ENCODE results near the gene SPRY4. TPM values are rescaled to one million over a fixed set of nuclear protein-coding genes. Genes with fewer than 3 reads are reported as not detected.
"Not testable (repeated sequence)": the region's sequence is repeated elsewhere in the genome, so short reads cannot be mapped to it uniquely, and the experiment has no call there.

Gene SPRY4
- total RNA-seq, 3 donors from 2014 or later, result 13.0 to 18.0 (median 14.5) TPM

- TF ChIP-seq POLR2A (IDR thresholded peaks at IDR 0.05) (no peak), CTCF (IDR thresholded peaks at IDR 0.05) (no peak), POLR2AphosphoS5 (IDR thresholded peaks at IDR 0.05) (no peak)
- intact Hi-C loops (cut with DNase I; ENCODE audit: low total_unique reads), result no loop called here
- H3K4me3 ChIP-seq, result no peak overlapping the region
Observed at GRCh38 chr5:142346706-142347105, 21.9 kb upstream of the SPRY4 start.

GRCh38 chr5:142344915-142345314 lies 20.1 kb upstream of the SPRY4 start:
- H3K36me3 ChIP-seq; DNase-seq (ENCODE audit: low spot score in 2 of 2); intact Hi-C loops (cut with DNase I; ENCODE audit: low total_unique reads); H3K4me3 ChIP-seq; H3K27ac ChIP-seq; H3K27me3 ChIP-seq; H3K4me1 ChIP-seq: not testable (repeated sequence)
- H3K9me3 ChIP-seq, result peaks cover 15 to 22% of the 10 kb centered on the region in 2 donors

More at GRCh38 chr5:142346706-142347105, 21.9 kb upstream of the SPRY4 start:
- Histone ChIP-seq H3K27me3 (no peaks in the 10 kb centered on the region), H3K27ac (no peak overlapping the region), H3K4me1 (no peaks in the 10 kb centered on the region), H3K36me3 (no peaks in the 10 kb centered on the region), H3K9me3 (peaks cover 15 to 22% of the 10 kb centered on the region in 2 donors)
- DNase-seq (ENCODE audit: low spot score in 2 of 2), result no peak

- no peaks in the 10 kb centered on the region for H3K27me3 ChIP-seq
- DNase-seq (ENCODE audit: low spot score in 2 of 2), result no peak
- no peaks in the 10 kb centered on the region for H3K36me3 ChIP-seq
- H3K9me3 ChIP-seq, result peaks cover 15 to 22% of the 10 kb centered on the region in 2 donors
- intact Hi-C loops (cut with DNase I; ENCODE audit: low total_unique reads), result no loop called here
- no peak for TF ChIP-seq POLR2A (IDR thresholded peaks at IDR 0.05)
- TF ChIP-seq CTCF (IDR thresholded peaks at IDR 0.05), result no peak
- TF ChIP-seq POLR2AphosphoS5 (IDR thresholded peaks at IDR 0.05), result no peak
- no peak overlapping the region for H3K4me3 ChIP-seq
- no peaks in the 10 kb centered on the region for H3K4me1 ChIP-seq
- H3K27ac ChIP-seq, result no peak overlapping the region
Observed at GRCh38 chr5:142343531-142343930, 18.7 kb upstream of the SPRY4 start.

GRCh38 chr5:142342128-142342981 lies 17.5 kb upstream of the SPRY4 start:
- H3K9me3 ChIP-seq, result peaks cover 15 to 22% of the 10 kb centered on the region in 2 donors
- H3K27me3 ChIP-seq, result no peaks in the 10 kb centered on the region
- H3K36me3 ChIP-seq, result no peaks in the 10 kb centered on the region
- no peak overlapping the region for H3K4me3 ChIP-seq
- DNase-seq (ENCODE audit: low spot score in 2 of 2), result no peak
- H3K27ac ChIP-seq, result peak overlapping the region in 1 of 2 donors; percentile 68
- H3K4me1 ChIP-seq, result no peaks in the 10 kb centered on the region
- intact Hi-C loops (cut with DNase I; ENCODE audit: low total_unique reads), result no loop called here
- TF ChIP-seq CTCF (IDR thresholded peaks at IDR 0.05) (no peak), POLR2A (IDR thresholded peaks at IDR 0.05) (no peak), POLR2AphosphoS5 (IDR thresholded peaks at IDR 0.05) (no peak)

- H3K9me3 ChIP-seq, result peaks cover 6 to 11% of the 10 kb centered on the region in 2 donors
Observed at GRCh38 chr5:142339781-142340180, 15.0 kb upstream of the SPRY4 start.

More at GRCh38 chr5:142339781-142340180, 15.0 kb upstream of the SPRY4 start:
- Histone ChIP-seq H3K27ac (no peak overlapping the region), H3K36me3 (no peaks in the 10 kb centered on the region), H3K27me3 (no peaks in the 10 kb centered on the region), H3K4me1 (no peaks in the 10 kb centered on the region), H3K4me3 (no peak overlapping the region)
- TF ChIP-seq CTCF (IDR thresholded peaks at IDR 0.05) (no peak), POLR2AphosphoS5 (IDR thresholded peaks at IDR 0.05) (no peak), POLR2A (IDR thresholded peaks at IDR 0.05) (no peak)
- DNase-seq (ENCODE audit: low spot score in 2 of 2), result no peak
- intact Hi-C loops (cut with DNase I; ENCODE audit: low total_unique reads), result no loop called here
